Activated CD4-positive, alpha-beta T cell treated with anti-CD3 and anti-CD28 coated beads, Interleukin-2, amount 50 U/mL, for 24 hours (primary cell): ENCODE results near the gene NMT1.

ENCODE experiments used
- DNase-seq, 2 donors: peaks; one replicate each; pipeline ENCODE4 v3.0.0-alpha.2; 2020; ENCODE audit warnings: low read depth in 1 of 2, low spot score in 1 of 2

NMT1 gene

GRCh38 chr17:45077643-45078042, 16.5 kb downstream of the NMT1 start:
- DNase-seq: no peak

GRCh38 chr17:45081047-45081703, 20.1 kb downstream of the NMT1 start:
- DNase-seq: no peak

GRCh38 chr17:45086391-45086790, 25.3 kb downstream of the NMT1 start:
- DNase-seq: no peak

- DNase-seq: no peak
These were observed 25.9 kb downstream of the NMT1 start for GRCh38 chr17:45086865-45087503.

GRCh38 chr17:45087504-45087975, 26.4 kb downstream of the NMT1 start:
- DNase-seq: no peak

- no peak for DNase-seq
These were observed 26.9 kb downstream of the NMT1 start for GRCh38 chr17:45087978-45088377.

- DNase-seq: no peak
These were observed 27.6 kb downstream of the NMT1 start for GRCh38 chr17:45088741-45089140.

GRCh38 chr17:45090711-45091110, 29.6 kb downstream of the NMT1 start:
- no peak for DNase-seq

GRCh38 chr17:45091778-45092425, 30.8 kb downstream of the NMT1 start:
- no peak for DNase-seq

- no peak for DNase-seq
These were observed 31.9 kb downstream of the NMT1 start for GRCh38 chr17:45092911-45093430.

- DNase-seq: no peak
These were observed 32.5 kb downstream of the NMT1 start for GRCh38 chr17:45093444-45094110.

- no peak for DNase-seq
These were observed 35.0 kb downstream of the NMT1 start for GRCh38 chr17:45096141-45096540.

GRCh38 chr17:45096926-45097325, 35.8 kb downstream of the NMT1 start:
- DNase-seq: no peak

GRCh38 chr17:45098081-45098868, 37.2 kb downstream of the NMT1 start:
- DNase-seq: no peak

GRCh38 chr17:45098869-45099616, 37.9 kb downstream of the NMT1 start:
- peak; percentile 37 to 55 for DNase-seq

GRCh38 chr17:45101546-45101882, 40.4 kb downstream of the NMT1 start:
- no peak for DNase-seq

- no peak for DNase-seq
These were observed 41.0 kb downstream of the NMT1 start for GRCh38 chr17:45101883-45102811.

- DNase-seq: no peak
These were observed 41.7 kb downstream of the NMT1 start for GRCh38 chr17:45102856-45103255.

GRCh38 chr17:45103269-45103795, 42.2 kb downstream of the NMT1 start:
- DNase-seq: no peak
